NCI-H748 treated with DMSO at 0.1 percent for 48 hours (cell line): ENCODE results near the gene NFASC.

Source experiments
- DNase-seq: peaks from one replicate; lab custom pipeline; 2025; lab: John Stamatoyannopoulos, UW

NFASC gene

GRCh38 chr1:204959836-204960235, 89.2 kb downstream of the NFASC start:
- DNase-seq, result no peak

- no peak for DNase-seq
These were observed 89.9 kb downstream of the NFASC start for GRCh38 chr1:204960306-204961125.

GRCh38 chr1:204961765-204962419, 91.2 kb downstream of the NFASC start:
- no peak for DNase-seq

- no peak for DNase-seq
These were observed 92.3 kb downstream of the NFASC start for GRCh38 chr1:204962742-204963632.

GRCh38 chr1:204967451-204967850, 96.8 kb downstream of the NFASC start:
- DNase-seq, result no peak

GRCh38 chr1:204968135-204968534, 97.5 kb downstream of the NFASC start:
- no peak for DNase-seq

GRCh38 chr1:204968951-204969350, 98.3 kb downstream of the NFASC start:
- DNase-seq, result no peak

- no peak for DNase-seq
These were observed 100.3 kb downstream of the NFASC start for GRCh38 chr1:204970937-204971336.

GRCh38 chr1:204971517-204972336, 101.1 kb downstream of the NFASC start:
- DNase-seq, result no peak

GRCh38 chr1:204972426-204972825, 101.8 kb downstream of the NFASC start:
- DNase-seq, result no peak

GRCh38 chr1:204973449-204973848, 102.8 kb downstream of the NFASC start:
- DNase-seq, result no peak

- DNase-seq, result no peak
These were observed 103.7 kb downstream of the NFASC start for GRCh38 chr1:204974327-204974726.

GRCh38 chr1:204975021-204975420, 104.4 kb downstream of the NFASC start:
- DNase-seq, result no peak

GRCh38 chr1:204975568-204976235, 105.0 kb downstream of the NFASC start:
- no peak for DNase-seq

- no peak for DNase-seq
These were observed 106.0 kb downstream of the NFASC start for GRCh38 chr1:204976646-204977045.

GRCh38 chr1:204977318-204977717, 106.7 kb downstream of the NFASC start:
- no peak for DNase-seq

GRCh38 chr1:204978782-204979181, 108.1 kb downstream of the NFASC start:
- no peak for DNase-seq

- no peak for DNase-seq
These were observed 108.6 kb downstream of the NFASC start for GRCh38 chr1:204979306-204979705.

GRCh38 chr1:204979891-204980649, 109.4 kb downstream of the NFASC start:
- no peak for DNase-seq

- DNase-seq, result no peak
These were observed 110.3 kb downstream of the NFASC start for GRCh38 chr1:204980840-204981405.
